ENCODE measurements around the gene SPOCK3.

GRCh38 chr4:167014944-167015343 lies 219.3 kb downstream of the SPOCK3 start:
- TF ChIP-seq CTCF (IDR thresholded peaks at IDR 0.05) (no peak; the same call in 1 of the 2 replicates), POLR2AphosphoS5 (IDR thresholded peaks at IDR 0.05; ENCODE audit: low read depth, low read length) (no peak), SIN3A (IDR thresholded peaks at IDR 0.05; ENCODE audit: borderline replicate concordance, insufficient read depth, low read depth, low read length) (no peak)

Measured in Panc1 (cell line).